Esophagus squamous epithelium (tissue), 4 donors: ENCODE measurements around the gene LAMC3.

Source experiments
- POLR2A ChIP-seq, 4 donors: fragments of 450-650 bp; IDR thresholded peaks; one replicate each; pipeline ENCODE4 v1.6.1; 2017; ENCODE audit warnings: antibody characterized with exemption in 4 of 4, mild to moderate bottlenecking in 4 of 4, moderate library complexity in 3 of 4
- TF ChIP-seq, protein P1 (sequence below), 6 experiments: fragments of 450-650 bp in 4 of 6; fragments of 200-600 bp in 2 of 6; sonication (generic) in 2 of 6; IDR thresholded peaks; one replicate each; pipeline ENCODE4 v1.5.1; 2016 to 2019; ENCODE audit warnings: antibody characterized with exemption in 6 of 6, mild to moderate bottlenecking in 4 of 6, moderate library complexity in 4 of 6

DNA sequence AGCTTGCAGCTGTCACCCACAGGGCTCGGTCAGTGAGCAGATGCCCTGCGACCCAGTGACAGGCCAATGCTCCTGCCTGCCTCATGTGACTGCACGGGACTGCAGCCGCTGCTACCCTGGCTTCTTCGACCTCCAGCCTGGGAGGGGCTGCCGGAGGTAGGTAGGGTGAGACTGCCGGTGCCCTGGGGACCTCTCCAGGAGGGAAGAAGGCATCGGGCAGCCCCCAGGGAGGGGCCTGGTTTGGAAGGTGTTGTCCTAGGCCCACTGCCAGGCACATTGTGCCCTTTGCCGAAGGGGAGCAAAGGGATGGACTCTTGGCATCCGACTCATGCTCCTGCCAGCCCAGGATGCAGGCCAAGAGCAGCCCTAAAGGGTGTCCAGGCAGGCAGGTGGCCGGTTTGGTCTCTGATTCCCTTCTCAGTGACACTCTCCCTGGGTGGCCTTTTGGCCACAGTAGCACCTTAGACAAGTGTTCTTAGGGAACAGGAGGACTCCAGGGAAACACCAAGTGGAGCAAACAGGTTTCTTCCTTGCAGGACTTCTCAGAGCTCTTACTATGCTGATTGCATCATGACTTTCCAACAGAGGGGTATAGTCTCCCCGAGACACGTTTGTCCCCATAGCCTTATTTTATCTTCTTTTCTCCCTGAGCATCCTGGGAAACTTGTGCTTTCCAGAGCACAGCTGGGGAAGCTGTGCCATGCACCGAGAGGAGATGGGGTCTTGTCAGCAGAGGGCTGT is 59.3 kb downstream of the LAMC3 start:
- TF ChIP-seq POLR2A (IDR thresholded peaks at IDR 0.05): no peak
- TF ChIP-seq, protein P1, sequence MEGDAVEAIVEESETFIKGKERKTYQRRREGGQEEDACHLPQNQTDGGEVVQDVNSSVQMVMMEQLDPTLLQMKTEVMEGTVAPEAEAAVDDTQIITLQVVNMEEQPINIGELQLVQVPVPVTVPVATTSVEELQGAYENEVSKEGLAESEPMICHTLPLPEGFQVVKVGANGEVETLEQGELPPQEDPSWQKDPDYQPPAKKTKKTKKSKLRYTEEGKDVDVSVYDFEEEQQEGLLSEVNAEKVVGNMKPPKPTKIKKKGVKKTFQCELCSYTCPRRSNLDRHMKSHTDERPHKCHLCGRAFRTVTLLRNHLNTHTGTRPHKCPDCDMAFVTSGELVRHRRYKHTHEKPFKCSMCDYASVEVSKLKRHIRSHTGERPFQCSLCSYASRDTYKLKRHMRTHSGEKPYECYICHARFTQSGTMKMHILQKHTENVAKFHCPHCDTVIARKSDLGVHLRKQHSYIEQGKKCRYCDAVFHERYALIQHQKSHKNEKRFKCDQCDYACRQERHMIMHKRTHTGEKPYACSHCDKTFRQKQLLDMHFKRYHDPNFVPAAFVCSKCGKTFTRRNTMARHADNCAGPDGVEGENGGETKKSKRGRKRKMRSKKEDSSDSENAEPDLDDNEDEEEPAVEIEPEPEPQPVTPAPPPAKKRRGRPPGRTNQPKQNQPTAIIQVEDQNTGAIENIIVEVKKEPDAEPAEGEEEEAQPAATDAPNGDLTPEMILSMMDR (IDR thresholded peaks at IDR 0.05): no peak
